Loucy (cell line): ENCODE results near the gene JPH3.

ENCODE experiments used
- H2AFZ ChIP-seq: fragments of 200-600 bp; sonication (generic); 2 replicates; pipeline ENCODE4 v1.6.0; 2016; ENCODE audit warnings: antibody characterized with exemption, mild to moderate bottlenecking, low read length, moderate library complexity
- H3F3A ChIP-seq: fragments of 200-600 bp; 2 replicates; pipeline ENCODE4 v1.6.0; 2016; ENCODE audit warnings: antibody characterized with exemption, low read depth, mild to moderate bottlenecking
- H3K27me3 ChIP-seq: fragments of 200-600 bp; sonication (generic); 2 replicates; pipeline ENCODE4 v1.6.1; 2014; ENCODE audit warnings: low read length, mild to moderate bottlenecking; ENCODE audit not compliant: insufficient read depth, poor library complexity, severe bottlenecking
- H3K36me3 ChIP-seq: fragments of 200-600 bp; sonication (generic); 2 replicates; pipeline ENCODE4 v1.6.1; 2016; ENCODE audit warnings: low read length; ENCODE audit not compliant: insufficient read depth
- H3K4me1 ChIP-seq: fragments of 200-600 bp; sonication (generic); 2 replicates; pipeline ENCODE4 v1.5.1; 2014; ENCODE audit warnings: low read length, mild to moderate bottlenecking; ENCODE audit not compliant: insufficient read depth, poor library complexity, severe bottlenecking
- H3K4me2 ChIP-seq: fragments of 200-600 bp; sonication (generic); 2 replicates; pipeline ENCODE4 v1.6.0; 2014; ENCODE audit warnings: antibody characterized with exemption, low read length, low read depth, mild to moderate bottlenecking; ENCODE audit not compliant: poor library complexity, severe bottlenecking
- H3K4me3 ChIP-seq: fragments of 200-600 bp; sonication (generic); 2 replicates; pipeline ENCODE4 v1.5.1; 2014; ENCODE audit warnings: low read length, mild to moderate bottlenecking, mixed read lengths; ENCODE audit not compliant: poor library complexity, severe bottlenecking
- H3K79me2 ChIP-seq: fragments of 200-600 bp; sonication (generic); 2 replicates; pipeline ENCODE4 v1.6.1; 2014; ENCODE audit warnings: low read length; ENCODE audit not compliant: insufficient read depth
- H3K9ac ChIP-seq: fragments of 200-600 bp; sonication (generic); 2 replicates; pipeline ENCODE4 v1.6.0; 2014; ENCODE audit warnings: mild to moderate bottlenecking, low read depth, low read length, moderate library complexity; ENCODE audit not compliant: poor library complexity, severe bottlenecking
- H3K9me2 ChIP-seq: fragments of 200-600 bp; sonication (generic); replicated peaks from 2 replicates; pipeline ENCODE4 v1.6.1; 2016; ENCODE audit warnings: low read depth, low read length, mixed read lengths
- H3K9me3 ChIP-seq: fragments of 200-600 bp; sonication (generic); 2 replicates; pipeline ENCODE4 v1.6.1; 2014; ENCODE audit warnings: mild to moderate bottlenecking, antibody characterized with exemption, low read length, low read depth; ENCODE audit not compliant: insufficient read depth
- H4K20me1 ChIP-seq: fragments of 200-600 bp; sonication (generic); 2 replicates; pipeline ENCODE4 v1.6.0; 2014; ENCODE audit warnings: antibody characterized with exemption, low read length, mild to moderate bottlenecking; ENCODE audit not compliant: insufficient read depth, poor library complexity, severe bottlenecking
- CTCF ChIP-seq: fragments of 200-600 bp; sonication (generic); conservative IDR thresholded peaks from 2 replicates; pipeline ENCODE4 v1.5.1; 2014; ENCODE audit warnings: mild to moderate bottlenecking, antibody characterized with exemption, low read length
- EZH2phosphoT487 ChIP-seq: fragments of 200-600 bp; IDR thresholded peaks from 2 replicates; pipeline ENCODE4 v1.6.1; 2018; ENCODE audit warnings: antibody characterized with exemption, mild to moderate bottlenecking, moderate library complexity, borderline replicate concordance

Gene JPH3

GRCh38 chr16:87665193-87665592 lies 62.9 kb downstream of the JPH3 start:
- no peaks in the 10 kb centered on the region for H4K20me1 ChIP-seq
- no peaks in the 10 kb centered on the region for H3K36me3 ChIP-seq
- H3K4me3 ChIP-seq, result no peak overlapping the region
- no peak overlapping the region for H3K9ac ChIP-seq
- H3K4me2 ChIP-seq, result no peak overlapping the region
- no peaks in the 10 kb centered on the region for H3K4me1 ChIP-seq
- no peaks in the 10 kb centered on the region for H3K79me2 ChIP-seq
- H3F3A ChIP-seq, result no peaks in the 10 kb centered on the region
- TF ChIP-seq EZH2phosphoT487, result no peak
- no peak for TF ChIP-seq CTCF
- H3K9me2 ChIP-seq, result no peaks in the 10 kb centered on the region
- H3K9me3 ChIP-seq, result no peaks in the 10 kb centered on the region
- no peak overlapping the region for H2AFZ ChIP-seq
- no peaks in the 10 kb centered on the region for H3K27me3 ChIP-seq

- H2AFZ ChIP-seq, result no peak overlapping the region
Measured at GRCh38 chr16:87666919-87667318, 64.6 kb downstream of the JPH3 start.

GRCh38 chr16:87667443-87667842 lies 65.1 kb downstream of the JPH3 start:
- H4K20me1 ChIP-seq, result no peaks in the 10 kb centered on the region
- H2AFZ ChIP-seq, result no peak overlapping the region
- no peaks in the 10 kb centered on the region for H3K27me3 ChIP-seq
- no peaks in the 10 kb centered on the region for H3K9me2 ChIP-seq
- H3F3A ChIP-seq, result no peaks in the 10 kb centered on the region
- H3K9me3 ChIP-seq, result no peaks in the 10 kb centered on the region
- no peaks in the 10 kb centered on the region for H3K79me2 ChIP-seq
- H3K36me3 ChIP-seq, result no peaks in the 10 kb centered on the region
- no peak overlapping the region for H3K4me3 ChIP-seq
- no peak overlapping the region for H3K4me2 ChIP-seq
- no peak overlapping the region for H3K9ac ChIP-seq
- TF ChIP-seq CTCF (no peak), EZH2phosphoT487 (no peak)
- H3K4me1 ChIP-seq, result no peaks in the 10 kb centered on the region

More at GRCh38 chr16:87666919-87667318, 64.6 kb downstream of the JPH3 start:
- Histone ChIP-seq H3K79me2 (no peaks in the 10 kb centered on the region), H3K36me3 (no peaks in the 10 kb centered on the region), H3K4me2 (no peak overlapping the region), H4K20me1 (no peaks in the 10 kb centered on the region), H3K9ac (no peak overlapping the region), H3K4me1 (no peaks in the 10 kb centered on the region), H3K27me3 (no peaks in the 10 kb centered on the region), H3K4me3 (no peak overlapping the region), H3F3A (no peaks in the 10 kb centered on the region), H3K9me3 (no peaks in the 10 kb centered on the region), H3K9me2 (no peaks in the 10 kb centered on the region)
- TF ChIP-seq EZH2phosphoT487 (no peak), CTCF (no peak)
